Psoas muscle (tissue), 8 donors: Measurements from ENCODE around the gene GOLGA1. TPM values are rescaled to one million over a fixed set of nuclear protein-coding genes. Genes with fewer than 3 reads are reported as not detected.

ENCODE experiments used
- ATAC-seq, 4 donors: fragments of 200-7000 bp; cut with Tn5 transposase; one replicate each; pipeline ENCODE4 v1.9.1; 2020; ENCODE audit warnings: moderate library complexity in 3 of 4, mild to moderate bottlenecking in 2 of 4
- DNase-seq, 2 donors: peaks; one replicate each; pipeline ENCODE4 v3.0.0-alpha.2; 2020
- H3K27ac ChIP-seq: fragments of 200-600 bp; one replicate; pipeline ENCODE4 v1.8.0; 2022
- H3K27me3 ChIP-seq, 3 donors: fragments of 200-600 bp in 1 of 3; one replicate each; pipeline versions ENCODE4 v1.6.1 to v1.8.0; 2013 to 2022; ENCODE audit warnings: low read length in 2 of 3, mild to moderate bottlenecking in 2 of 3, moderate library complexity in 1 of 3; ENCODE audit not compliant: insufficient read depth in 3 of 3
- H3K36me3 ChIP-seq, 2 donors: fragments of 200-600 bp in 1 of 2; one replicate each; pipeline versions ENCODE4 v1.6.1 to v1.8.0; 2013 to 2022; ENCODE audit warnings: low read depth in 1 of 2, mild to moderate bottlenecking in 1 of 2, moderate library complexity in 1 of 2; ENCODE audit not compliant: insufficient read depth in 1 of 2
- H3K4me1 ChIP-seq: fragments of 200-600 bp; one replicate; pipeline ENCODE4 v1.8.0; 2022
- H3K4me3 ChIP-seq: fragments of 200-600 bp; one replicate; pipeline ENCODE4 v1.8.0; 2022; ENCODE audit warnings: mild to moderate bottlenecking
- H3K9me3 ChIP-seq: fragments of 200-600 bp; one replicate; pipeline ENCODE4 v1.8.0; 2022
- WGBS, 3 donors: extraction: QIAGEN DNeasy Blood & Tissue Kit; methylation state at CpG; one replicate each; pipeline versions ENCODE4 v1.1.6 to v1.1.7; 2013; 5-methylcytosine and 5-hydroxymethylcytosine counted together
- intact Hi-C, 2 donors: fragments of 100-400 bp; cut with DNase I; formaldehyde crosslinking; loops; one replicate each; pipeline versions ENCODE4 v1.11.0 to v1.14.2; 2022
- polyA plus RNA-seq, 3 donors: library from polyadenylated mRNA; stranded (reverse); fragments of 200-250 nt; gene quantifications; one replicate each; pipeline ENCODE4 v1.2.3, GENCODE V29; 2013
- total RNA-seq, 4 donors: library from RNA; stranded (reverse); fragmentation: NEBNext Ultra II Directional in 2 of 4; extraction: Animal tissue kit (Norgen Biotek cat#: 25700) in 2 of 4; gene quantifications; one replicate each; pipeline versions ENCODE4 v1.2.1 to v1.2.4, GENCODE V29; 2021 to 2023
- TF ChIP-seq, protein P1 (sequence below): fragments of 200-600 bp; IDR thresholded peaks from one replicate; pipeline ENCODE4 v1.8.0; 2022; ENCODE audit warnings: antibody characterized with exemption
- donor health status: healthy with polysubstance abuse.
- donor health status: DM: no; HTN: no; CAD: no; lungs with moderate emphysema.
- donor health status: Bipolar disorder and iron deficiency.
- donor health status: healthy.
- donor health status: DM: yes; HTN: yes; CAD: no.
- donor health status: DM: no; HTN: no; CAD: no.
- donor health status: DM: no; HTN: no; CAD: no.
- donor health status: DM: yes; HTN: yes; CAD: no.

The GOLGA1 gene
- total and polyA plus RNA-seq, 7 donors = 8.0 to 23.0 (median 15.2) TPM

DNA sequence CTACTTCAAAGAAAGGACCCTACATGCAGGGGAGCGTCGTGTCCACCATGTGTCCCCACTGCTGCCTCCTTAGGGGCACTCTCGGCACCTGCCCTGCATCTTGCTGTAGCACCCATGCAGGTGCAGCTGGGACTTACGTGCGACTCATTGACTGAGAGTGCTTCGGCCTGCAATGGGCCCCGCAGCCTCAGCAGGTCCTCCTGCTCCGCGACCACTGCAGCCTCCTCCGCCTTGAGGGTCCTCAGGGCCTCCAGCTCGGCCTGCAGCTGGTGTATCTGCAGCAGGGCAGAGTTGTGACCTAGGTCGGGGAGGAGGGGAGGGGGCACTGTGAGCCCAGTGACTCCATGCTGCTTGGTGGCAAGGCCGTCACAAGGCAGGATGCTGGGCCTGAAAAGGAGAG, 51.9 kb downstream of the GOLGA1 start:
- no peaks in the 10 kb centered on the region for H3K27me3 ChIP-seq
- no peaks in the 10 kb centered on the region for H3K9me3 ChIP-seq
- TF ChIP-seq, protein P1, sequence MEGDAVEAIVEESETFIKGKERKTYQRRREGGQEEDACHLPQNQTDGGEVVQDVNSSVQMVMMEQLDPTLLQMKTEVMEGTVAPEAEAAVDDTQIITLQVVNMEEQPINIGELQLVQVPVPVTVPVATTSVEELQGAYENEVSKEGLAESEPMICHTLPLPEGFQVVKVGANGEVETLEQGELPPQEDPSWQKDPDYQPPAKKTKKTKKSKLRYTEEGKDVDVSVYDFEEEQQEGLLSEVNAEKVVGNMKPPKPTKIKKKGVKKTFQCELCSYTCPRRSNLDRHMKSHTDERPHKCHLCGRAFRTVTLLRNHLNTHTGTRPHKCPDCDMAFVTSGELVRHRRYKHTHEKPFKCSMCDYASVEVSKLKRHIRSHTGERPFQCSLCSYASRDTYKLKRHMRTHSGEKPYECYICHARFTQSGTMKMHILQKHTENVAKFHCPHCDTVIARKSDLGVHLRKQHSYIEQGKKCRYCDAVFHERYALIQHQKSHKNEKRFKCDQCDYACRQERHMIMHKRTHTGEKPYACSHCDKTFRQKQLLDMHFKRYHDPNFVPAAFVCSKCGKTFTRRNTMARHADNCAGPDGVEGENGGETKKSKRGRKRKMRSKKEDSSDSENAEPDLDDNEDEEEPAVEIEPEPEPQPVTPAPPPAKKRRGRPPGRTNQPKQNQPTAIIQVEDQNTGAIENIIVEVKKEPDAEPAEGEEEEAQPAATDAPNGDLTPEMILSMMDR = no peak
- intact Hi-C loops = loop anchor here in 1 of 2 donors (5.0 kb wide), 1 partner anchor 33 kb away; no protein-coding TSS in a partner anchor
- DNase-seq = no peak
- H3K4me1 ChIP-seq = no peaks in the 10 kb centered on the region
- no peak for ATAC-seq
- no peak overlapping the region for H3K27ac ChIP-seq
- H3K4me3 ChIP-seq = no peak overlapping the region
- peaks cover 5 to 100% of the 10 kb centered on the region in 2 donors for H3K36me3 ChIP-seq
- 95 to 96% (median 96%) methylated on average over 13 of the region's 13 CpGs for WGBS, 3 donors

DNA sequence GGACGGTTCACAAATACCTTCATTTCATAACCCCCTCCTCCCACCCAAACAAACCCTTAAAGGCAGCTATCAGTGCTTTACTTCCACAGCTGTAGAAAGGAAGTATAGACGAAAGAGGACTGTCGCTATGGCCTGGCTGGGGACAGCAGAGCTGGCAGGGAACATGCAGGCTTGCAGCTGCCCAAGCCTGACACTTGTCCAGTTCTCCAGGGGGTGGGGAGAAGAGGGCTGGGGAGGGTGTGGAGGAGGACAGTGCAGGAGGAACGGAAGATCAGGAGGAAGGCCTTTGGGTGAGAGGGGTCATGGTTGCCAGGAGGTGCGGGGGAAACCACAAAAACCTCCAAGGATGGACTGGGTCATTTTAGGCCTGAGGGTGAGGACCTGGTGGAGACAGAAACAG, 53.1 kb downstream of the GOLGA1 start:
- H3K36me3 ChIP-seq = peaks cover 5 to 91% of the 10 kb centered on the region in 2 donors
- peak; percentile 63 to 82 (median 80) for ATAC-seq
- H3K4me1 ChIP-seq = no peaks in the 10 kb centered on the region
- no peak overlapping the region for H3K4me3 ChIP-seq
- no peaks in the 10 kb centered on the region for H3K27me3 ChIP-seq
- WGBS, 3 donors = 34 to 52% (median 36%) methylated on average over 5 of the region's 5 CpGs
- intact Hi-C loops = loop anchor here in 1 of 2 donors (5.0 kb wide), 1 partner anchor 34 kb away; no protein-coding TSS in a partner anchor
- no peaks in the 10 kb centered on the region for H3K9me3 ChIP-seq
- H3K27ac ChIP-seq = no peak overlapping the region
- TF ChIP-seq, protein P1 = no peak
- no peak for DNase-seq

DNA sequence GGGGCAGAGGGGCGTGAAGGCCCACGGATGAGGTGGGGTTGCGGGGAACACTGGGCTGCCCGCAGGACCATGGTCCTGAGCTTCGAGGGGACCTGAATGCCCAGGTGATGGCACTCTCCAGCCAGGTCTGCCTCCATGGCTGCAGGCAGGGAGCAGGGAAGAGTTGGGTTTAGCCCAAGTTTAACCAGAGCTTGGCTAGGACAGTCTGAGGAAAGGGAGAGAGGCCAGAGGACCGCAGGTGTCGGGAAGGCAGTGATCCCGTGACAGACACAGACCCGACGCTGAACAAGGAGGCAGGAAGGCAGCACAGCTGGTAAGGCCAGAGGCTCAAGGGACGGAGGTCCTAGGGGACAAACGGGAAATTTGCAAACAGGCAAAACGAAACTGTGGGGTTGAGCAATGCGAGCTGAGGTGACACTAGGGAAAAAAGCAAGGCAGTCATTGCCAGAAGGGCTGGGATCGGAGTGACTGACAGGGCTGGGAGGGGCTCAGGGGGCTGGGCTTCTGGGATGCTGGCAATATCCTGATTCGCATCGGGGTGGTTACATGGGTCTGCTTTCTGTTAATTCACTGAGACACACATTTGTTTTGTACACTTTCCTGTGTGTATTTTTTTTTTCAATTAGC, 53.9 kb downstream of the GOLGA1 start:
- no peaks in the 10 kb centered on the region for H3K4me1 ChIP-seq
- TF ChIP-seq, protein P1 = no peak
- intact Hi-C loops = loop anchor here in 1 of 2 donors (5.0 kb wide), 1 partner anchor 35 kb away; no protein-coding TSS in a partner anchor
- no peak overlapping the region for H3K27ac ChIP-seq
- 69 to 79% (median 70%) methylated on average over 17 of the region's 17 CpGs for WGBS, 3 donors
- H3K36me3 ChIP-seq = peaks cover 5 to 91% of the 10 kb centered on the region in 2 donors
- H3K27me3 ChIP-seq = no peaks in the 10 kb centered on the region
- H3K4me3 ChIP-seq = no peak overlapping the region
- peak in 1 of 2 donors; percentile 72 for DNase-seq
- peak; percentile 23 to 58 (median 33) for ATAC-seq
- no peaks in the 10 kb centered on the region for H3K9me3 ChIP-seq

DNA sequence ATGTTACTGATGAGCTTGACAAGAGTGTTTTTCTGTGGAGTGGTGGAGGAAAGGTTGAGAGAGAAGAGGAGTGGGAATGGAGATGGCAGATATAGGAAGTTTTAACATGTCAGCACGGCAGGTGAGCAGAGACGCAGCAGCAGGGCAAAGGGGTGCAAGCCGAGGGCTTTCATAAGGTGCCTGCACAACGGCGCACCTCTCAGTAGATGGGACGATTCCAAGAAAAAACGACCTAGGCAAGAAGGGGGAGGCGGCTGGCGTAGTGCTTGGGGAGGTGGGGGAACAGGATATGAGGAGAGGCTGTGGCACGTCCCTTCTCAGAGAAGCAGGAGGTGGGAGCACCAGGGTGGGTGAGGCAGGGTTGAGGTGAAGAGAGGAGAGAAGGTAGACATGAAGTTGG, 54.4 kb downstream of the GOLGA1 start:
- Histone ChIP-seq H3K4me3 (no peak overlapping the region), H3K4me1 (no peaks in the 10 kb centered on the region), H3K36me3 (peaks cover 5 to 91% of the 10 kb centered on the region in 2 donors), H3K9me3 (no peaks in the 10 kb centered on the region), H3K27me3 (no peaks in the 10 kb centered on the region), H3K27ac (no peak overlapping the region)
- DNase-seq (no peak), ATAC-seq (no peak)
- intact Hi-C loops = loop anchor here in 1 of 2 donors (5.0 kb wide), 1 partner anchor 36 kb away; no protein-coding TSS in a partner anchor
- TF ChIP-seq, protein P1 = no peak
- WGBS, 3 donors = 82 to 87% (median 83%) methylated on average over 10 of the region's 10 CpGs
